ENCODE results near the gene MAP3K6. TPM values are rescaled to one million over a fixed set of nuclear protein-coding genes. Genes with fewer than 3 reads are reported as not detected.
"Not testable (repeated sequence)": the region's sequence is repeated elsewhere in the genome, so short reads cannot be mapped to it uniquely, and the experiment has no call there.

MAP3K6 gene
- total RNA-seq, 3 donors from 2014 or later, result 18.5 to 38.5 (median 28.5) TPM

DNA sequence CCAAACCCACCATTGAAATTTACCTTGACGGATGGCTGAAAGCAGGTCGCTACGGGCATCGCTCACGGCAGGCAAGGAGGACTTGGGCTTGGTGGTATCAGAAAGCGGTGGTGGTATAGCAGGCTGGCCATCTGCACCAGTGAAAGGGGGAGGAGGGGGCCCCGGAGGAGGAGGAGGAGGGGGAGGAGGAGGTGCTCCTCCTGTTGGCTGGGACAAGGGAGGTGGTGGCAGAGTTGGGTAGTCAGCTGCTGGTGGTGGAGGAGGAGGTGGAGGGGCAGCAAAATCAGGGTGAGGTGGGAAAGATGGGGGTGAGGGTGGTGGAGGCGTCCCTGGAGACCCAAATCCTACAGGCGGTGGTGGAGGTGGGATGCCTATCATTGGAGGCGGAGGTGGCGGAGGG, 42.9 kb upstream of the MAP3K6 start:
- no peak overlapping the region for H3K4me3 ChIP-seq
- TF ChIP-seq CTCF (IDR thresholded peaks at IDR 0.05), result no peak
- intact Hi-C loops (cut with DNase I, micrococcal nuclease), result loop anchor here in 1 of 2 donors (10.0 kb wide), 1 partner anchor 195 kb away; the partner anchor contains the start of gene AHDC1
- H3K36me3 ChIP-seq (ENCODE audit: low read depth), result no peaks in the 10 kb centered on the region
- no peak for ATAC-seq
- H3K9me3 ChIP-seq, result no peaks in the 10 kb centered on the region
- no peak for DNase-seq
- H3K4me1 ChIP-seq (ENCODE audit: low read depth), result peaks cover 12% of the 10 kb centered on the region

DNA sequence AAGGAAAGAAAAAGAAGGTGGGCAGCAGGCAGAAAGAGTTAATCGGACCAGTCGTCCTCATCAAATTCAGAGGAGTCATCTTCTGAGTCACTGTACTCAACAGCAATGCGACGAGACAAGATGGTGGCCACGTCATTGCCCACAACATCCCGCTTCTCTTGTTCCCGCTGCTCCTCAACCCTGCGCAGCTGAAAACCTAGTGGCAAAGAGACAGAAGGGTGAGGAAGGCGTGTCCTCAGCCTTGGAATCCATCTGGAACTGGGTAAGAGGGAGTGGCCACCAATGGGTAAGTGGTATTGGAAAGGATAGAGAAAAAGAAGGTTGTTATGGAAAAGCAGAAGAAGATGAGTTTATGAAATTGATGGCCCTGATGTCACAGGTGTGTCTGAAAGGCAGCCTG, 41.4 kb upstream of the MAP3K6 start:
- no peaks in the 10 kb centered on the region for H3K36me3 ChIP-seq (ENCODE audit: low read depth)
- no peak for ATAC-seq
- no peak for TF ChIP-seq CTCF (IDR thresholded peaks at IDR 0.05)
- no peak overlapping the region for H3K4me3 ChIP-seq
- H3K4me1 ChIP-seq (ENCODE audit: low read depth), result peaks cover 12% of the 10 kb centered on the region
- DNase-seq, result no peak
- intact Hi-C loops (cut with DNase I, micrococcal nuclease), result no loop called here
- H3K9me3 ChIP-seq, result no peaks in the 10 kb centered on the region

DNA sequence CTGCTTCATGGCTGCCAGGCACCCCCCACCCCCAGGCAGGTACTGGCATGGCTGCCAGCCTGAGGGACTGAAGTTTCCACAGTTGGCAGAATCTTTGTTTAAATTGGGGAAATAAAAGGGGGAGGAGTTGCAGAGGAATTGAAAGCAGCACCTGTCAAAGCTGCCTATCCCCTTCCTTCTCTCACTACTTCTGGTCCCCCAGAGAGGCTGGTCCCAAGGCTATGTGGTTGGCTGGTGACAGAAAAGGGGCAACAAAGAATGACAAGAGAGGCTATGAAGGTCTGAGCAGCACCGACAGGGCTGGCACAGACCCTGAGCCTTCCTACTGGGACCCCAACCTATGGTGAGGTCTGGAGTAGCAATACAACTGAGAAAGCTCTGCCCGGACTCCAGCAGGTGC, 40.0 kb upstream of the MAP3K6 start:
- H3K9me3 ChIP-seq; DNase-seq; ATAC-seq; intact Hi-C loops (cut with DNase I, micrococcal nuclease); H3K36me3 ChIP-seq (ENCODE audit: low read depth); H3K4me3 ChIP-seq: not testable (repeated sequence)
- H3K4me1 ChIP-seq (ENCODE audit: low read depth), result peaks cover 21% of the 10 kb centered on the region

GRCh38 chr1:27406362-27406680, 39.6 kb upstream of the MAP3K6 start:
- DNase-seq (no peak), ATAC-seq (no peak)
- no peak overlapping the region for H3K4me3 ChIP-seq
- H3K4me1 ChIP-seq (ENCODE audit: low read depth), result peaks cover 21% of the 10 kb centered on the region
- TF ChIP-seq CTCF (IDR thresholded peaks at IDR 0.05), result no peak
- H3K9me3 ChIP-seq, result no peaks in the 10 kb centered on the region
- intact Hi-C loops (cut with DNase I, micrococcal nuclease), result no loop called here
- H3K36me3 ChIP-seq (ENCODE audit: low read depth), result no peaks in the 10 kb centered on the region

DNA sequence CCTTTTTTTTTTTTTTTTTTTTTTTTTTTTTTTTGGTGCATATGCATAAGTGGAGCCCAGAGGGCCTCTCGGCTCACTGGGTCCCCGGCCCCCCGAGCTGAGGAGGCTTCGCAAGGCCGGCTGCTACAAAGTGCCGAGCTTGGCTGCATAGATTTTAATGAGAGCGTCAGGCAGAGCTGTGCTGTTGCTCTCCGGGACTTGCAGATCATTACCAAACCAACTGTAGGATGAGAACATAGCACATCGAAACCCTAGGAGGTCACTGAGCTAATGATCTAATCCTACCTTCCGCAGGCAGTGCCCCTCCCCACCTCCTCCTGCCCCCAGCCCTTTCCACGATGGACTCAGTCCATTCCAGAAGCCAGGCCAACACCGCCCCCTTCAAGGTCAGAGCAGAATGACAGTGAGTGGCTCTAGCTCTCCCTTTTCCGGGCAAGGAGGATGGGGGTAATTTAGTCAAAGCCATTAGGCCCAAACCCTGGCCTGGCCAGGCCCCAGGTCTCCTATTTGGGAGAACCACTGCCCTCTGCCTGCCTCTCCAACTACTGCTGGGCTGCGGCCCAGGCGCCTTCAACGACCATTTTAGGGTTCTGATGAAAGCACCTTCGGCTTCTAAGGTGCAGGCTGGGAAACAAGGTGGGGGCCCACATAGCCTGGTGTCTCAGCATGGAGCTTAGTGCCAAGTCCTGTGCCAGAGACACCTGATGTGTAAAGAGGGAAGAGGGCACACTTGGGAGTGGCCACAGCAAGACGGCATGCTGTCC, 39.0 kb upstream of the MAP3K6 start:
- H3K9me3 ChIP-seq; DNase-seq; H3K4me3 ChIP-seq; intact Hi-C loops (cut with DNase I, micrococcal nuclease); H3K36me3 ChIP-seq (ENCODE audit: low read depth); ATAC-seq: not testable (repeated sequence)
- peaks cover 21% of the 10 kb centered on the region for H3K4me1 ChIP-seq (ENCODE audit: low read depth)

DNA sequence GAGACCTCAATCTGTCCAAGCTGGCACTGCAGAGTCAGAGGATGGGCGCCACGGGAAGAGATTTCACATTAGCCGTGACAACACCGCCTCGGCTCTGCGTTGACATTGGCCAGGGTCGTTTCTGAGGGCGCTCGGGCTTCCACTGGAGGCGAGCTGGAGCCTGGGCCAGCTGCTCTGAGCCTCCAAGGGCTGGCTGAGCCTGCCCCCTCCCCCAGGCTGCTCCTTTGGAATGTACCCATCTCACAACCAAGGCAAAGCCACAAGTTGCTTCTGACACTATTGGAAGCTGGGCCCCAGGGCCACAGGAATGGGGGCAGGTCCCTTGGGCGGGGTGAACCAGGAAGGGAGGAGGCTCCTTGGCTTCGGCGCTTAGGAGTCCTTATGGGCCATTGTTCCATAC, 38.3 kb upstream of the MAP3K6 start:
- ATAC-seq, result no peak
- Histone ChIP-seq H3K4me1 (ENCODE audit: low read depth) (peaks cover 21% of the 10 kb centered on the region), H3K36me3 (ENCODE audit: low read depth) (no peaks in the 10 kb centered on the region)

More for the DNA sequence above, 38.3 kb upstream of the MAP3K6 start:
- intact Hi-C loops (cut with DNase I, micrococcal nuclease), result no loop called here
- no peak overlapping the region for H3K4me3 ChIP-seq
- TF ChIP-seq CTCF (IDR thresholded peaks at IDR 0.05), result no peak
- no peaks in the 10 kb centered on the region for H3K9me3 ChIP-seq
- no peak for DNase-seq

Measured in mucosa of descending colon (tissue), 3 donors.